Cardiac muscle cell (in vitro differentiated cells and primary cell): Measurements from ENCODE around the gene KLF5. TPM values are rescaled to one million over a fixed set of nuclear protein-coding genes. Genes with fewer than 3 reads are reported as not detected.

Experiments used
- DNase-seq, 2 donors: peaks; one replicate each; pipeline versions ENCODE4 v3.0.0 to v3.0.0-alpha.2; 2010 to 2017; ENCODE audit warnings: low read depth in 1 of 2, low spot score in 1 of 2
- H3K27ac ChIP-seq: fragments of 200-600 bp; sonication (generic); 2 replicates; pipeline ENCODE4 v1.5.1; 2016
- H3K27me3 ChIP-seq: fragments of 200-600 bp; sonication (generic); 2 replicates; pipeline ENCODE4 v1.6.0; 2016; ENCODE audit warnings: control low read depth
- H3K36me3 ChIP-seq: fragments of 200-600 bp; sonication (generic); 2 replicates; pipeline ENCODE4 v1.5.1; 2016; ENCODE audit warnings: control low read depth
- H3K4me1 ChIP-seq: fragments of 200-600 bp; sonication (generic); 2 replicates; pipeline ENCODE4 v1.8.1; 2017; ENCODE audit warnings: low read depth, mild to moderate bottlenecking, mixed run types
- H3K4me3 ChIP-seq: fragments of 200-600 bp; sonication (generic); 2 replicates; pipeline ENCODE4 v1.5.1; 2016; ENCODE audit warnings: mild to moderate bottlenecking
- H3K9me3 ChIP-seq: fragments of 200-600 bp; sonication (generic); 2 replicates; pipeline ENCODE4 v1.5.1; 2017; ENCODE audit warnings: low read depth, mild to moderate bottlenecking, control low read depth
- polyA plus RNA-seq: library from polyadenylated mRNA; unstranded; fragments of >200 nt; fragmentation: Nextera tagmentation; extraction: Ambion mirVana; gene quantifications from 2 replicates; pipeline ENCODE4 v1.2.1, GENCODE V29; 2016
- total RNA-seq: library from RNA; depleted of rRNA; stranded (reverse); fragments of >200 nt; gene quantifications from 2 replicates; pipeline ENCODE4 v1.2.3, GENCODE V29; 2016
- TF ChIP-seq, protein P1 (sequence below): IDR thresholded peaks from 2 replicates; pipeline ENCODE4 v1.5.1; 2012; ENCODE audit warnings: low read depth, mild to moderate bottlenecking, low read length

KLF5 gene
- total and polyA plus RNA-seq, 2 experiments from 2014 or later, result 0.33 to 1.1 TPM

DNA sequence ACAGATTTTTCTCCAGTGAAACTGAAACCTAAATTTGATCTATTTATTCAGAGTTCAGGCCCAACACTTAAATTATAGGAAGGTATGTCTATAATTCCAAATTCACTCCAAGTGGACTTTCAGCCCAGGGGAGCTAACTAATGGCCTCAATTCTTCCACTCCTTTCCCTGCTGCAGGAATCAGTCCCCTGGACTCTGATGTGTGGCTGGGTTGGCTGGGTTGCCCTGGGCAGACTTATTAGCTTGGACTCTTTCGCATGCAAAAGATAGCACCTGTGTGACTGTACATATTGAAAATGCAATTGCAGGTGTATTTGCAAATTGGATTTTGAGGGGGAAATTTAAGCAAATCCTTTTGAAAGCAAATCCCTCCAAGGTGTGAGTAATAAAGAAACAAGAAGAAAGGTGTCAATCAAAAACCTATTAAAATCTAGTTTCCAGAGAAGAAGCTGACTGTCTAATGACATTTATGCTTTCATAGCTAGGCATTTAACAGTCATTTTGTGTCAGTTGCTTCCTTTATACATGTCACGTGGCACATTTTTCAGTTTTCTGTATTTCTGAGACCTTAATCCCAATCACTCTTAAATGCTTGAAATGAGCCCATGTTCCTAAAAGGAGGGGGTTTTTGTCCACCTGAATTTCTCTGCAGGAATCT lies 42.7 kb downstream of the KLF5 start:
- Histone ChIP-seq H3K9me3 (no peaks in the 10 kb centered on the region), H3K27ac (no peak overlapping the region), H3K27me3 (no peaks in the 10 kb centered on the region), H3K4me3 (no peak overlapping the region), H3K4me1 (no peaks in the 10 kb centered on the region), H3K36me3 (no peaks in the 10 kb centered on the region)
- no peak for DNase-seq
- TF ChIP-seq, protein P1, sequence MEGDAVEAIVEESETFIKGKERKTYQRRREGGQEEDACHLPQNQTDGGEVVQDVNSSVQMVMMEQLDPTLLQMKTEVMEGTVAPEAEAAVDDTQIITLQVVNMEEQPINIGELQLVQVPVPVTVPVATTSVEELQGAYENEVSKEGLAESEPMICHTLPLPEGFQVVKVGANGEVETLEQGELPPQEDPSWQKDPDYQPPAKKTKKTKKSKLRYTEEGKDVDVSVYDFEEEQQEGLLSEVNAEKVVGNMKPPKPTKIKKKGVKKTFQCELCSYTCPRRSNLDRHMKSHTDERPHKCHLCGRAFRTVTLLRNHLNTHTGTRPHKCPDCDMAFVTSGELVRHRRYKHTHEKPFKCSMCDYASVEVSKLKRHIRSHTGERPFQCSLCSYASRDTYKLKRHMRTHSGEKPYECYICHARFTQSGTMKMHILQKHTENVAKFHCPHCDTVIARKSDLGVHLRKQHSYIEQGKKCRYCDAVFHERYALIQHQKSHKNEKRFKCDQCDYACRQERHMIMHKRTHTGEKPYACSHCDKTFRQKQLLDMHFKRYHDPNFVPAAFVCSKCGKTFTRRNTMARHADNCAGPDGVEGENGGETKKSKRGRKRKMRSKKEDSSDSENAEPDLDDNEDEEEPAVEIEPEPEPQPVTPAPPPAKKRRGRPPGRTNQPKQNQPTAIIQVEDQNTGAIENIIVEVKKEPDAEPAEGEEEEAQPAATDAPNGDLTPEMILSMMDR, result no peak

DNA sequence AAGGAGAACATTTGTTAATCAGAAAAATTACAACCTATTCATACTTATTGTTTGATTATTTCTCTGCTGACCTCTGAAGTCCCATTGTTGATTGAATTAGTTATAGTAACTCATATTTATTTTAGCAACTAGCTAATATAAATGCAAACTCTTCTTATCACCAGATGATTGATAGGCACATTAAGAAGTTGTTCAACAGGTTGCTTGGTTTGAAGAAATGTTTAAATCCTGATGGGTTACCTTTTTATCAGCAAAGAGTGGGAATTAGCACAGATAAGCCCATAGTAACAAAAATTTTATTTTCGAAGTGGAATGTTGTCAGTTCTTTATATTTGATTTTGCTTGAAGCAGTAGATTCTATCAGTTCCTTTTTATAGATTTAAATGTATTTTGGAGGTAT lies 44.4 kb downstream of the KLF5 start:
- Histone ChIP-seq H3K4me3 (no peak overlapping the region), H3K4me1 (no peaks in the 10 kb centered on the region), H3K36me3 (no peaks in the 10 kb centered on the region), H3K27me3 (no peaks in the 10 kb centered on the region), H3K27ac (no peak overlapping the region), H3K9me3 (no peaks in the 10 kb centered on the region)
- DNase-seq, result no peak
- TF ChIP-seq, protein P1, result no peak

DNA sequence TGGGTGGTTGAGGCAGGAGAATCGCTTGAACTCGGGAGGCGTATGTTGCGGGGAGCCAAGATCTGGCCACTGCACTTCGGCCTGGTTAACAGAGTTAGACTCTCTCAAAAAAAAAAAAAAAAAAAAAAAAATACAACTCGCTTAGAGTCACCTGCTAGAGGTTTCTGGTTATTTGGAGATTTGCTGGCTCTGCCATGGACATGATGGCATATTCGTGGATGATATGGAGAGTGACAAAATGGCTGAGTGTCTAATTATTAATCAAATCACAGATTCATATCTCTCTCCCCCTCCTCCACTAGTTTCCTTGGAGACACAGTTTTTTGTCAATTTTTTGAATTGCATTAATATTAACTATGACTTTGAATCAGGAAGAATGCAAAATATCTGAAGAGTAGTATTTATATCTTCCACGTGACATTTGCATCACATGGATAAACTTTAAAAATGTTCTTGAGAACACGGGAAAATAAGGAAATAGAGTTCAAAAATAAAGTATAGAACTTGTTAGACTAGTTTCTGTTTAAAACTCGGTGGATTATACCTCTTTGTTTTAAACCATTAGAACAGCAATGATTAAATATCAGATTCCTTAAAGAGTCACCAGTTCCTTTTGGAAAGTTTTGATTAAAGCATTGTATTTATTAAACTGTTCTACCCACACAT lies 47.8 kb downstream of the KLF5 start:
- H3K27me3 ChIP-seq, result no peaks in the 10 kb centered on the region
- H3K9me3 ChIP-seq, result no peaks in the 10 kb centered on the region
- H3K4me1 ChIP-seq, result no peaks in the 10 kb centered on the region
- H3K27ac ChIP-seq, result no peak overlapping the region
- TF ChIP-seq, protein P1, result no peak
- DNase-seq, result no peak
- no peak overlapping the region for H3K4me3 ChIP-seq
- no peaks in the 10 kb centered on the region for H3K36me3 ChIP-seq

DNA sequence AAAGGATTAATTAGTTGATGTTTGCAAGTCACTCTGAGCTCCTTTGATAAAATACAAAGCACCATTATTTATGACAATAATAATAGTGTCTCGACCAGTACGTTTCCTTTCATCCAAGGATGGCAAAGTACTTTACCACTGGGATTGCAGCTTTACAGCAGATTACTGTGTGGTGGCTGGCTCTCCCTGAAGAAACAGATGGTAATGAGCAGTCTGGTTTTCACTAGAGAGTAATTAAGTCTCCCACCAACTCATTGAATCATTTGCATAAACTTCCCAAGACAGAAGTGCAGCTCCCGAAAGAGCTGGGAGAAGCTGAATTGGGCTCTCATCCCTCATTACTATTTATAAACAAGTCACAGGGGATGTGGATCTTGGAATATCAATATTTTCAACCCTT lies 48.7 kb downstream of the KLF5 start:
- no peak overlapping the region for H3K27ac ChIP-seq
- no peaks in the 10 kb centered on the region for H3K9me3 ChIP-seq
- H3K4me3 ChIP-seq, result no peak overlapping the region
- no peak for DNase-seq
- H3K4me1 ChIP-seq, result no peaks in the 10 kb centered on the region
- H3K36me3 ChIP-seq, result no peaks in the 10 kb centered on the region
- H3K27me3 ChIP-seq, result no peaks in the 10 kb centered on the region
- TF ChIP-seq, protein P1, result no peak

DNA sequence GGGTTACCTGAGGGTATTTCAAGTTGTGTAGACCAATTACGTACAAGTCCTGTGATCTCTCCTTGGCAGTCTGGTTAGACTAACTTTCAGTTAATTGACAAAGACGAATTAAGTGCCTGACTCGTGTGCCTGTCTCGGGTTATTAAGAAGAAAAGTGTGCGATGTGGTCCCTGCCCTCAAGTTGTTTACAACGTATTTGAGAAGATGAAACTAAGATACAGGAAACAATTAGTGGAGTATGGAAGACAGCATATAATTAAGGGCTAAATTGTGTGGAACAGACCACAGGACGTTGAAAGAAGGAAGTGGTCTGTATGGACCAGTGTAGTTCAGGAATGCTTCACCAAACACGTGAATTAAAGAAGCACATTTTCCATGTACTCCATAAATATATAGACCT lies 49.2 kb downstream of the KLF5 start:
- Histone ChIP-seq H3K36me3 (no peaks in the 10 kb centered on the region), H3K4me1 (no peaks in the 10 kb centered on the region), H3K4me3 (no peak overlapping the region), H3K27ac (no peak overlapping the region), H3K27me3 (no peaks in the 10 kb centered on the region), H3K9me3 (no peaks in the 10 kb centered on the region)
- no peak for DNase-seq
- TF ChIP-seq, protein P1, result no peak
